Esophagus squamous epithelium (tissue), 5 donors: Measurements from ENCODE around the gene RINL. TPM values are rescaled to one million over a fixed set of nuclear protein-coding genes. Genes with fewer than 3 reads are reported as not detected.

ENCODE experiments used
- DNase-seq: peaks from one replicate; lab custom pipeline; 2025; lab: John Stamatoyannopoulos, UW
- H3K27ac ChIP-seq, 4 donors: fragments of 200-600 bp; sonication (generic); one replicate each; pipeline ENCODE4 v1.5.1; 2016 to 2019; ENCODE audit warnings: mild to moderate bottlenecking in 1 of 4
- H3K27me3 ChIP-seq, 4 donors: fragments of 200-600 bp; sonication (generic); 1 replicate in 3 of 4; 2 replicates in 1 of 4; pipeline versions ENCODE4 v1.5.1 to v1.6.0; 2017 to 2021; ENCODE audit warnings: antibody characterized with exemption in 1 of 4
- H3K36me3 ChIP-seq, 3 donors: fragments of 200-600 bp; sonication (generic); one replicate each; pipeline ENCODE4 v1.5.1; 2016 to 2019
- H3K4me1 ChIP-seq, 3 donors: fragments of 200-600 bp; sonication (generic); one replicate each; pipeline ENCODE4 v1.5.1; 2017 to 2019
- H3K4me3 ChIP-seq, 4 donors: fragments of 200-600 bp; sonication (generic); 1 replicate in 3 of 4; 2 replicates in 1 of 4; pipeline ENCODE4 v1.5.1; 2016 to 2019; ENCODE audit warnings: mild to moderate bottlenecking in 2 of 4, moderate library complexity in 1 of 4
- H3K9me3 ChIP-seq, 3 donors: fragments of 200-600 bp; sonication (generic); one replicate each; pipeline ENCODE4 v1.5.1; 2016 to 2019
- CTCF ChIP-seq, 6 experiments: fragments of 450-650 bp in 4 of 6; fragments of 200-600 bp in 2 of 6; sonication (generic) in 2 of 6; IDR thresholded peaks; one replicate each; pipeline ENCODE4 v1.5.1; 2016 to 2019; ENCODE audit warnings: antibody characterized with exemption in 6 of 6, mild to moderate bottlenecking in 4 of 6, moderate library complexity in 4 of 6
- POLR2A ChIP-seq, 4 donors: fragments of 450-650 bp; IDR thresholded peaks; one replicate each; pipeline ENCODE4 v1.6.1; 2017; ENCODE audit warnings: antibody characterized with exemption in 4 of 4, mild to moderate bottlenecking in 4 of 4, moderate library complexity in 3 of 4
- WGBS, 2 donors: methylation state at CpG; one replicate each; pipeline ENCODE4 v1.1.5; 2018; 5-methylcytosine and 5-hydroxymethylcytosine counted together
- intact Hi-C: fragments of 100-400 bp; cut with DNase I; formaldehyde crosslinking; loops from one replicate; pipeline ENCODE4 v1.15.0; 2022
- total RNA-seq, 4 donors: library from RNA; depleted of rRNA; stranded (reverse); fragments of >200 nt; gene quantifications; one replicate each; pipeline ENCODE4 v1.1.0, GENCODE V29; 2016
- donor health status: DM: yes; HTN: yes; CAD: no.

The RINL gene
- total RNA-seq, 4 donors from 2014 or later, result 4.8 to 14.9 (median 5.7) TPM

GRCh38 chr19:38840583-38840968 is 37.5 kb downstream of the RINL start:
- no peak for DNase-seq
- intact Hi-C loops, result no loop called here
- Histone ChIP-seq H3K9me3 (no peaks in the 10 kb centered on the region), H3K4me3 (no peak overlapping the region), H3K27me3 (no peaks in the 10 kb centered on the region), H3K27ac (peak overlapping the region; percentile 77 to 94 (median 87)), H3K36me3 (peaks cover 88 to 100% (median 91%) of the 10 kb centered on the region in 3 donors), H3K4me1 (peaks cover 31 to 98% (median 58%) of the 10 kb centered on the region in 3 donors)
- WGBS, 2 donors, result 60 to 84% methylated on average over 2 of the region's 5 CpGs
- TF ChIP-seq POLR2A (IDR thresholded peaks at IDR 0.05) (no peak), CTCF (IDR thresholded peaks at IDR 0.05) (no peak)

GRCh38 chr19:38839816-38840582 is 38.1 kb downstream of the RINL start:
- no peaks in the 10 kb centered on the region for H3K27me3 ChIP-seq
- peaks cover 31 to 97% (median 57%) of the 10 kb centered on the region in 3 donors for H3K4me1 ChIP-seq
- intact Hi-C loops, result loop anchor here (10.0 kb wide), 1 partner anchor 105 kb away; no protein-coding TSS in a partner anchor
- TF ChIP-seq CTCF (IDR thresholded peaks at IDR 0.05) (no peak), POLR2A (IDR thresholded peaks at IDR 0.05) (no peak)
- WGBS, 2 donors, result 53 to 55% methylated on average over 10 to 23 of the region's 28 CpGs
- H3K36me3 ChIP-seq, result peaks cover 83 to 100% (median 87%) of the 10 kb centered on the region in 3 donors
- no peak overlapping the region for H3K4me3 ChIP-seq
- peak overlapping the region; percentile 77 to 94 (median 87) for H3K27ac ChIP-seq
- no peaks in the 10 kb centered on the region for H3K9me3 ChIP-seq
- DNase-seq, result no peak

- Histone ChIP-seq H3K4me3 (no peak overlapping the region), H3K9me3 (no peaks in the 10 kb centered on the region), H3K27ac (peak overlapping the region; percentile 77 to 94 (median 87)), H3K4me1 (peaks cover 31 to 89% (median 57%) of the 10 kb centered on the region in 3 donors), H3K36me3 (peaks cover 74 to 98% (median 79%) of the 10 kb centered on the region in 3 donors), H3K27me3 (no peaks in the 10 kb centered on the region)
- no peak for DNase-seq
- intact Hi-C loops, result loop anchor here (10.0 kb wide), 1 partner anchor 104 kb away; no protein-coding TSS in a partner anchor
- WGBS, 2 donors, result 53 to 69% methylated on average over 9 to 12 of the region's 12 CpGs
- no peak for TF ChIP-seq POLR2A (IDR thresholded peaks at IDR 0.05)
Observed at GRCh38 chr19:38838986-38839761, 38.9 kb downstream of the RINL start.

- H3K27me3 ChIP-seq, result no peaks in the 10 kb centered on the region
- TF ChIP-seq POLR2A (IDR thresholded peaks at IDR 0.05) (no peak), CTCF (IDR thresholded peaks at IDR 0.05) (peak in 5 of 6 experiments; percentile 6 to 51 (median 43))
- no peaks in the 10 kb centered on the region for H3K9me3 ChIP-seq
- peaks cover 27 to 87% (median 55%) of the 10 kb centered on the region in 3 donors for H3K4me1 ChIP-seq
- 39 to 43% methylated on average over 5 to 14 of the region's 19 CpGs for WGBS, 2 donors
- H3K36me3 ChIP-seq, result peaks cover 67 to 91% (median 71%) of the 10 kb centered on the region in 3 donors
- intact Hi-C loops, result loop anchor here (10.0 kb wide), 1 partner anchor 104 kb away; no protein-coding TSS in a partner anchor
- H3K27ac ChIP-seq, result peak overlapping the region; percentile 77 to 94 (median 87)
- no peak for DNase-seq
- peak overlapping the region in 1 of 4 donors; percentile 2 for H3K4me3 ChIP-seq
Observed at GRCh38 chr19:38838208-38838985, 39.7 kb downstream of the RINL start.

- peaks cover 27 to 87% (median 52%) of the 10 kb centered on the region in 3 donors for H3K4me1 ChIP-seq
- intact Hi-C loops, result loop anchor here (10.0 kb wide), 1 partner anchor 103 kb away; no protein-coding TSS in a partner anchor
- peak overlapping the region; percentile 77 to 94 (median 87) for H3K27ac ChIP-seq
- H3K27me3 ChIP-seq, result no peaks in the 10 kb centered on the region
- WGBS, 2 donors, result 30 to 62% methylated on average over 6 to 7 of the region's 7 CpGs
- no peak for DNase-seq
- TF ChIP-seq POLR2A (IDR thresholded peaks at IDR 0.05), result no peak
- TF ChIP-seq CTCF (IDR thresholded peaks at IDR 0.05), result no peak
- H3K4me3 ChIP-seq, result peak overlapping the region in 1 of 4 donors; percentile 2
- H3K9me3 ChIP-seq, result no peaks in the 10 kb centered on the region
- peaks cover 60 to 84% (median 64%) of the 10 kb centered on the region in 3 donors for H3K36me3 ChIP-seq
Observed at GRCh38 chr19:38837656-38838121, 40.4 kb downstream of the RINL start.
